ENCODE results near the gene KRT33B.

DNA sequence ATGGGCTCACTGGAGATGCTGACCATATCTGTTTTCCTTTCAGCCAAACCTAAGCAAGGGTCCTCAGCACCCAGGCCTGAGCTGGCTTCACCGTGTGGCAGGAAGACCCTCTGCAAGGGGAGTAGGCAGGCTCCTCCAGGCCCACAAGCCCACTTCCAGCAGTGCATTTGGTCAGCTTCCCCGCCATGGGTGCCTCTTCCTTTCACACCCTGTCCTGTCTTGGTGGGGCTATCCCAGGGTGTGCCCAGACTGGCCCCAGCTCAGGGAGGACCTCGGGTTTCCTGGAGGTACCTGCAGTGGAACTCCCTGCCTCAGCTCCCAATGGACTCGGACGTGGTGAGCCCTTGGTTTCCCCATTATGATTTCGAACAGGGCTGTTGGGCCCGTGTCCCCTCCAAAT, 41.4 kb downstream of the KRT33B start:
- TF ChIP-seq, protein P1, sequence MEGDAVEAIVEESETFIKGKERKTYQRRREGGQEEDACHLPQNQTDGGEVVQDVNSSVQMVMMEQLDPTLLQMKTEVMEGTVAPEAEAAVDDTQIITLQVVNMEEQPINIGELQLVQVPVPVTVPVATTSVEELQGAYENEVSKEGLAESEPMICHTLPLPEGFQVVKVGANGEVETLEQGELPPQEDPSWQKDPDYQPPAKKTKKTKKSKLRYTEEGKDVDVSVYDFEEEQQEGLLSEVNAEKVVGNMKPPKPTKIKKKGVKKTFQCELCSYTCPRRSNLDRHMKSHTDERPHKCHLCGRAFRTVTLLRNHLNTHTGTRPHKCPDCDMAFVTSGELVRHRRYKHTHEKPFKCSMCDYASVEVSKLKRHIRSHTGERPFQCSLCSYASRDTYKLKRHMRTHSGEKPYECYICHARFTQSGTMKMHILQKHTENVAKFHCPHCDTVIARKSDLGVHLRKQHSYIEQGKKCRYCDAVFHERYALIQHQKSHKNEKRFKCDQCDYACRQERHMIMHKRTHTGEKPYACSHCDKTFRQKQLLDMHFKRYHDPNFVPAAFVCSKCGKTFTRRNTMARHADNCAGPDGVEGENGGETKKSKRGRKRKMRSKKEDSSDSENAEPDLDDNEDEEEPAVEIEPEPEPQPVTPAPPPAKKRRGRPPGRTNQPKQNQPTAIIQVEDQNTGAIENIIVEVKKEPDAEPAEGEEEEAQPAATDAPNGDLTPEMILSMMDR (IDR thresholded peaks at IDR 0.05; ENCODE audit: low read length), result no peak
- TF ChIP-seq EZH2 (optimal IDR thresholded peaks at IDR 0.05; ENCODE audit: low read depth, low read length) (no peak), EZH2phosphoT487 (IDR thresholded peaks at IDR 0.05; ENCODE audit: low read length) (no peak)
